ENCODE data around the gene ELL.
"Not testable (repeated sequence)": the region's sequence is repeated elsewhere in the genome, so short reads cannot be mapped to it uniquely, and the experiment has no call there.

ELL gene

GRCh38 chr19:18526316-18526715, 4.4 kb upstream of the ELL start:
- Histone ChIP-seq H3K4me1 (ENCODE audit: control insufficient read depth, insufficient read depth, low read length) (peaks cover 3% of the 10 kb centered on the region), H3K4me3 (ENCODE audit: low read length) (no peak overlapping the region), H3K9me3 (replicated peaks; ENCODE audit: low read length) (no peaks in the 10 kb centered on the region), H3K4me2 (ENCODE audit: low read length) (no peak overlapping the region), H3K27me3 (ENCODE audit: control insufficient read depth, insufficient read depth, low read length) (no peaks in the 10 kb centered on the region), H3K9ac (ENCODE audit: low read depth, low read length) (no peak overlapping the region), H3K36me3 (ENCODE audit: insufficient read depth, low read length) (peaks cover 2% of the 10 kb centered on the region)

- H3K9me3 ChIP-seq (replicated peaks; ENCODE audit: low read length) = no peaks in the 10 kb centered on the region
- H3K4me2 ChIP-seq (ENCODE audit: low read length) = no peak overlapping the region
- H3K4me3 ChIP-seq (ENCODE audit: low read length) = no peak overlapping the region
- H3K9ac ChIP-seq (ENCODE audit: low read depth, low read length) = no peak overlapping the region
- H3K36me3 ChIP-seq (ENCODE audit: insufficient read depth, low read length) = no peaks in the 10 kb centered on the region
- no peaks in the 10 kb centered on the region for H3K27me3 ChIP-seq (ENCODE audit: control insufficient read depth, insufficient read depth, low read length)
- H3K4me1 ChIP-seq (ENCODE audit: control insufficient read depth, insufficient read depth, low read length) = peaks cover 16% of the 10 kb centered on the region
These were observed 2.0 kb upstream of the ELL start for GRCh38 chr19:18523841-18524240.

GRCh38 chr19:18522862-18523440, 1.1 kb upstream of the ELL start:
- peaks cover 17% of the 10 kb centered on the region for H3K4me1 ChIP-seq (ENCODE audit: control insufficient read depth, insufficient read depth, low read length)
- H3K4me3 ChIP-seq (ENCODE audit: low read length) = peak overlapping the region; percentile 54
- H3K4me2 ChIP-seq (ENCODE audit: low read length) = peak overlapping the region; percentile 72
- H3K36me3 ChIP-seq (ENCODE audit: insufficient read depth, low read length); H3K9me3 ChIP-seq (replicated peaks; ENCODE audit: low read length); H3K27me3 ChIP-seq (ENCODE audit: control insufficient read depth, insufficient read depth, low read length): not testable (repeated sequence)
- peak overlapping the region; percentile 49 for H3K9ac ChIP-seq (ENCODE audit: low read depth, low read length)

DNA sequence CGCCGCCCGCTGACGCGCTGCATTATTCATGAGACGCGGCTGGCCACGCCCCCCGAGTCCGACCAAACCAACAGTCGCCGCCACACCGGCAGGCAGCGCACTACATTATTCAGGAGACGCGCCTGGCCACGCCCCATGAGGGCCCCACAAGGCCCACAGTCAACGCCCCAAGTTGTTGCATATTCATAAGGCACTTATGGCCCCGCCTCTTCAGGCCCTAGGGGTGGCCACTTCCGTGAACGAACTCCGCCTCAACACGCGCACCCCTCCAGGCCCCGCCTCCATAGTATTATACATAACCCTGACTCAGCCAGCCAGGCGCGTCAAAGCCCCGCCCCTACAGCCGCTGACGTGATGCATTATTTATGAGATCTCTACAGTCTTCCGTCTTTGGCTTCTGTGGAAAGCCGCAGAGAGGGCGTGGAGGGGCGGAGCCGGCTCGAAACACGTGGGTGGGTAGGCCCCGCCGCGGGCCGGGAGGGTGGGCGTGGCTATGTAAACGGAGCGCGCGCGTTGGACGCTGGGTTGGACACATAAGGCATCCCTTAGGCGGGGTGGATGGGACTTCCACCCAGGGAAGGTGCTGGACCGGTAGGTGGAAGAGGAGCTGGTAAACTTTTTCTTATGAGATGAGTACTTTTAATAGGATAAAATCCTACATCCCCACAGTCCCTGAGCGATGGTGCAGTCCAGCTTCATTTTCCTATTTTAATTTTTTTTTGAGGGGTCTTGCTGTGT, 423 bp upstream of the ELL start:
- H3K36me3 ChIP-seq (ENCODE audit: insufficient read depth, low read length) = no peaks in the 10 kb centered on the region
- peak overlapping the region; percentile 72 for H3K4me2 ChIP-seq (ENCODE audit: low read length)
- H3K4me1 ChIP-seq (ENCODE audit: control insufficient read depth, insufficient read depth, low read length) = peaks cover 17% of the 10 kb centered on the region
- H3K4me3 ChIP-seq (ENCODE audit: low read length) = peak overlapping the region; percentile 98
- H3K27me3 ChIP-seq (ENCODE audit: control insufficient read depth, insufficient read depth, low read length) = no peaks in the 10 kb centered on the region
- peak overlapping the region; percentile 97 for H3K9ac ChIP-seq (ENCODE audit: low read depth, low read length)
- no peaks in the 10 kb centered on the region for H3K9me3 ChIP-seq (replicated peaks; ENCODE audit: low read length)

- Histone ChIP-seq H3K4me1 (ENCODE audit: control insufficient read depth, insufficient read depth, low read length) (peaks cover 17% of the 10 kb centered on the region), H3K27me3 (ENCODE audit: control insufficient read depth, insufficient read depth, low read length) (no peaks in the 10 kb centered on the region), H3K36me3 (ENCODE audit: insufficient read depth, low read length) (no peaks in the 10 kb centered on the region), H3K9me3 (replicated peaks; ENCODE audit: low read length) (no peaks in the 10 kb centered on the region), H3K4me2 (ENCODE audit: low read length) (peak overlapping the region; percentile 86), H3K4me3 (ENCODE audit: low read length) (peak overlapping the region; percentile 98), H3K9ac (ENCODE audit: low read depth, low read length) (peak overlapping the region; percentile 97)
These were observed 800 bp downstream of the ELL start for GRCh38 chr19:18520848-18521691.

DNA sequence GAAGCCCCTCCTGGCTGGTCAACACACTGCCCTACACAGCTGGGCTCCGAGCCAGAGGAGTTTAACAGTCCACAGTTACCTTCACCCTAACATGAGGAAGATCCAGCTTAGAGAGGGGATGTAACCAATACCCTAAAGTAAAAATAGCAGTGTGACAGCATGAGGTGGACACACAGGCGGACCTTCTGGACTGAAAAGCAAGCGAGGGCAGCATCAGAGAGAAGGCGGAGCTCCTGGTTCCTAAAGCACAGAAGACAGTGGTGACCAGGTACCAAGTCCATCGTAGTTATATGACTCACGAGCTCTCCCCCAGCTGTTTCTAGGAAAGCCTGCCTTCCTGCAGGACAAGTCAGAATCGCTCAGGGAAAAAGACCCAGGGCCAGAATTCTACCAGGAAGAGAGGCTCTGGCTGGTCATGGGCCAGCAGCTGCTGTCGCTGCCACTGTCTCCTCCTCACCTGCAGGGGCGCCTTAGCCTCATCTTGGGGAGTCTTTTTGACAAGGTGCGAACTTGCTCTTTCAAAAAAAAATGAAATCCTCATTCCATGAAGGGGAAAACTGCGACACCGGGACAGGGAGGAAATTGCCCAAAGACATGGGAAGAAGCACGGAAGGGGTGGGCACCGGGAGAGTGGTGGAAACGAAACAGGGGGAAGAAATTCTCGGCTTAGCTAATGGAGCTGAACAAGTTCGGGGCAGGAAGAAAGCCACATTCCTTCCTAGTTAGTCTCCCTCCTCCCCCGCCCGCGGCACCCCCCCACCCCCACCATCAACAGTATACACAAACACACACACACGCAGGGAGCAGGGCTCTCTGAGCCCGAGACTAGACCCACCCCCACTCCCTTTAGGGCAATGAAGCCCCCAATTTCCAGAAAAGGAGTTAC, 1.7 kb downstream of the ELL start:
- Histone ChIP-seq H3K9ac (ENCODE audit: low read depth, low read length) (peak overlapping the region; percentile 97), H3K27me3 (ENCODE audit: control insufficient read depth, insufficient read depth, low read length) (no peaks in the 10 kb centered on the region), H3K9me3 (replicated peaks; ENCODE audit: low read length) (no peaks in the 10 kb centered on the region), H3K4me1 (ENCODE audit: control insufficient read depth, insufficient read depth, low read length) (peaks cover 21% of the 10 kb centered on the region), H3K4me2 (ENCODE audit: low read length) (peak overlapping the region; percentile 86), H3K36me3 (ENCODE audit: insufficient read depth, low read length) (no peaks in the 10 kb centered on the region), H3K4me3 (ENCODE audit: low read length) (peak overlapping the region; percentile 98)

DNA sequence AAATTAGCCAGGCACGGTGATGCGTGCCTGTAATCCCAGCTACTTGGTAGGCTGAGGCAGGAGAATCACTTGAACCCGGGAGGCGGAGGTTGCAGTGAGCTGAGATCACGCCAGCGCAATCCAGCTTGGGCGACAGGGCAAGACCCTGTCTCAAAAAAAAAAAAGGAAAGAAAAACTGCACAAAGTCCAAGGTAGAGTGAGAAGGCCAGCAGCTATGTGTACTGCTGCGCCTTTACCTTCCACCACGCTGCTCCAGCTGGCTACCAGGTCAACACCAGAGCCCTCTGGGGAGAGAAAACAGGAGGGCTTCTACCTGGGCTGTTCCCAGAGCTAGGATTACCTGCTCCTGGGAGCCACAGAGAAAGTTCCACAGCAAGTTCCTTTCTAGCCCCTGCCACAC, 3.2 kb downstream of the ELL start:
- Histone ChIP-seq H3K4me1 (ENCODE audit: control insufficient read depth, insufficient read depth, low read length) (peaks cover 32% of the 10 kb centered on the region), H3K4me3 (ENCODE audit: low read length) (no peak overlapping the region), H3K9me3 (replicated peaks; ENCODE audit: low read length) (no peaks in the 10 kb centered on the region), H3K27me3 (ENCODE audit: control insufficient read depth, insufficient read depth, low read length) (no peaks in the 10 kb centered on the region), H3K36me3 (ENCODE audit: insufficient read depth, low read length) (peaks cover 4% of the 10 kb centered on the region), H3K4me2 (ENCODE audit: low read length) (no peak overlapping the region), H3K9ac (ENCODE audit: low read depth, low read length) (no peak overlapping the region)

- Histone ChIP-seq H3K9ac (ENCODE audit: low read depth, low read length) (no peak overlapping the region), H3K9me3 (replicated peaks; ENCODE audit: low read length) (no peaks in the 10 kb centered on the region), H3K4me3 (ENCODE audit: low read length) (no peak overlapping the region), H3K4me2 (ENCODE audit: low read length) (no peak overlapping the region), H3K27me3 (ENCODE audit: control insufficient read depth, insufficient read depth, low read length) (no peaks in the 10 kb centered on the region), H3K4me1 (ENCODE audit: control insufficient read depth, insufficient read depth, low read length) (peaks cover 30% of the 10 kb centered on the region), H3K36me3 (ENCODE audit: insufficient read depth, low read length) (peaks cover 4% of the 10 kb centered on the region)
These were observed 4.3 kb downstream of the ELL start for GRCh38 chr19:18517606-18518005.

DNA sequence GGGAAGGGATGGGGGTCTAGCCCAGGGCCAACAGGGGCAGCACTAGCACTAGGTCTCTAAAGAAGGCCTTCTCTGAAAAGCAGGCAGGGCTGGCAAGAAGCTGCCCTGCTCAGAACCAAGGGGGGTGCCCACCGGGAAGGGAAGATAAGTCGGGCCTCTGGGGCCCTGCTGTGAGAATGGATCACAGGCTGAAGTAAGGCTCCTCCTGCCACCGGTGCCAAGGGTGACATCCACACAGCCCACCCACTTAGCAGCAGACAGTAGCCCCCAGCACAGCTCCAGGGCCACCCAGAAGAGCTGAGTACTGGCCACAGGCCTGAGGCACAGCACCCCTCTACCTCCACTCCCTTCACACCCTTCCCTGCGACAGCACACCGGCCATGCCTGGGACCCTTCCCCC, 5.9 kb downstream of the ELL start:
- Histone ChIP-seq H3K9ac (ENCODE audit: low read depth, low read length) (no peak overlapping the region), H3K4me1 (ENCODE audit: control insufficient read depth, insufficient read depth, low read length) (peaks cover 29% of the 10 kb centered on the region), H3K4me3 (ENCODE audit: low read length) (no peak overlapping the region)

GRCh38 chr19:18514800-18515682, 6.8 kb downstream of the ELL start:
- no peaks in the 10 kb centered on the region for H3K9me3 ChIP-seq (replicated peaks; ENCODE audit: low read length)
- H3K36me3 ChIP-seq (ENCODE audit: insufficient read depth, low read length) = peaks cover 4% of the 10 kb centered on the region
- no peak overlapping the region for H3K4me3 ChIP-seq (ENCODE audit: low read length)
- no peak overlapping the region for H3K9ac ChIP-seq (ENCODE audit: low read depth, low read length)
- H3K4me1 ChIP-seq (ENCODE audit: control insufficient read depth, insufficient read depth, low read length) = peaks cover 28% of the 10 kb centered on the region
- H3K27me3 ChIP-seq (ENCODE audit: control insufficient read depth, insufficient read depth, low read length) = no peaks in the 10 kb centered on the region
- H3K4me2 ChIP-seq (ENCODE audit: low read length) = no peak overlapping the region

More for the DNA sequence above, 5.9 kb downstream of the ELL start:
- no peaks in the 10 kb centered on the region for H3K27me3 ChIP-seq (ENCODE audit: control insufficient read depth, insufficient read depth, low read length)
- no peak overlapping the region for H3K4me2 ChIP-seq (ENCODE audit: low read length)
- H3K9me3 ChIP-seq (replicated peaks; ENCODE audit: low read length) = no peaks in the 10 kb centered on the region
- H3K36me3 ChIP-seq (ENCODE audit: insufficient read depth, low read length) = peaks cover 4% of the 10 kb centered on the region
